22Rv1 (cell line): Measurements from ENCODE around the gene SCP2D1.

ENCODE experiments used
- H3K27ac ChIP-seq: fragments of 450-650 bp; 2 replicates; pipeline ENCODE4 v1.5.1; 2017
- ZFX ChIP-seq: fragments of 450-650 bp; IDR thresholded peaks from 2 replicates; pipeline ENCODE4 v1.6.1; 2017; ENCODE audit warnings: antibody characterized with exemption, borderline replicate concordance
- TF ChIP-seq, protein P1 (sequence below): fragments of 450-650 bp; IDR thresholded peaks from 2 replicates; pipeline ENCODE4 v1.5.1; 2017; ENCODE audit warnings: mild to moderate bottlenecking

The SCP2D1 gene

GRCh38 chr20:18837718-18838117 is 24.1 kb downstream of the SCP2D1 start:
- H3K27ac ChIP-seq: no peak overlapping the region
- no peak for TF ChIP-seq ZFX
- TF ChIP-seq, protein P1, sequence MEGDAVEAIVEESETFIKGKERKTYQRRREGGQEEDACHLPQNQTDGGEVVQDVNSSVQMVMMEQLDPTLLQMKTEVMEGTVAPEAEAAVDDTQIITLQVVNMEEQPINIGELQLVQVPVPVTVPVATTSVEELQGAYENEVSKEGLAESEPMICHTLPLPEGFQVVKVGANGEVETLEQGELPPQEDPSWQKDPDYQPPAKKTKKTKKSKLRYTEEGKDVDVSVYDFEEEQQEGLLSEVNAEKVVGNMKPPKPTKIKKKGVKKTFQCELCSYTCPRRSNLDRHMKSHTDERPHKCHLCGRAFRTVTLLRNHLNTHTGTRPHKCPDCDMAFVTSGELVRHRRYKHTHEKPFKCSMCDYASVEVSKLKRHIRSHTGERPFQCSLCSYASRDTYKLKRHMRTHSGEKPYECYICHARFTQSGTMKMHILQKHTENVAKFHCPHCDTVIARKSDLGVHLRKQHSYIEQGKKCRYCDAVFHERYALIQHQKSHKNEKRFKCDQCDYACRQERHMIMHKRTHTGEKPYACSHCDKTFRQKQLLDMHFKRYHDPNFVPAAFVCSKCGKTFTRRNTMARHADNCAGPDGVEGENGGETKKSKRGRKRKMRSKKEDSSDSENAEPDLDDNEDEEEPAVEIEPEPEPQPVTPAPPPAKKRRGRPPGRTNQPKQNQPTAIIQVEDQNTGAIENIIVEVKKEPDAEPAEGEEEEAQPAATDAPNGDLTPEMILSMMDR: no peak

- TF ChIP-seq, protein P1: no peak
- TF ChIP-seq ZFX: no peak
- no peak overlapping the region for H3K27ac ChIP-seq
These were observed 26.1 kb downstream of the SCP2D1 start for GRCh38 chr20:18839507-18840247.

DNA sequence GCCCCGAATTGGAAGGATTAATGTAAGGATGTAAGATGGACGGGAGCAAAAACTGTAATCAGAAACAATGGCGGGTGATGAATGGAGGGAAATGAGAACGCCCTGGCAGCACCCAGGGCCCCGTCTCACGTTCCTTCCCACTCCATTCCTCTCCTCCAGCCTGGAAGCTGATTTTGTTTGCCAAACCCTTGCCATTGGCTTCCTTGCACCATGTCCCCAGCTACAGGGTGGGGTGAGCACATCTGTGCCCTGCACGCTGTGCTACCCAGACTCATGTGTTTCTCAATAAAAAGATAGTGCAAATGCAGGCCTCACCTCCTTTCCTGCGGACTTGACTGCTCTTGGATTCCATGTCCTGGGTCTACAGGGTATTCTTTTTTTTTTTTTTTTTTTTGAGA is 26.7 kb downstream of the SCP2D1 start:
- TF ChIP-seq, protein P1: no peak
- TF ChIP-seq ZFX: no peak
- no peak overlapping the region for H3K27ac ChIP-seq

DNA sequence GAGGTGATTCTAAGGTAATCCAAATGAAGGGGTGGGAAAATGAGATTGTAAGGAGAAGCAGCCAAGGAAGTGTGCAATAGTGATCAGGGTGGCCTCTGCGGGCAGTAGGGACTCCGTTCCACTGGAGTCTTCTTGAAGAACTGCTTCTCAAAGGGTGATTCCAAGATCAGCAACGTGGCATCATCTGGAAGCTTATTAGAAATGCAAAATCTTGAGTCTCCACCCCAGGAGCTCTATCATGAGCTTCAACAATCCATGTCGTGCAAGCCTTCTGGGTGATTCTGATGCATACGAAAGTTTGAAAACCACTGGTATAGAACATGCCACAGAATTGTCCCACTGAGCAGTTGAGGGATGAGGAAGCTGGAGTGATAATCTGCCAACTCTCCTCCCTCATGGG is 31.4 kb downstream of the SCP2D1 start:
- no peak for TF ChIP-seq ZFX
- TF ChIP-seq, protein P1: no peak

DNA sequence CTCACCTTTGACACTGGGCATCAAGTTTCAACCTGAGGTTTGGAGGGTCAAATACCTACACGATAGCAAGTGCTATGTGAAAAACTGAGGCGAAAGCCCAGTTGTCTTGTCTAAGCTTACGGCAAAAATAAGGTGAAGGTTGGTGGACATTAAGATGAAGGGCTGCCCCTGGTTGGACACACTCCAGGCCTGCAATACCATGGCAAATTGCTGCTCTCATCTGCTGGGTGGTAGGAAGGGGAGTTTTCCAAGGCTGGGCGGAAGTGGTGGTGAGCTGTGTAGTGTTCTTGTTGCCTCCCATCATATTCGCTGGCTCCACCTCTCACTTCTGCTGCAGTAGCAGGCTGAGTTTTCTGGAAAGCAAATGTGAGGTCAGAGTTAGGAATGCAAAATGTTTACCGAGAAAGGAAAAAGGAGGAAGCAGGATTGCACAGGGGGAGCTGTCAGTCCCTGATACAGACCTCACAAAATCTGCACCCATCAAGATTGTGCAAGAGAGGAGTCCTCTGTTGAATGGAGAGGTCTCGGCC is 33.7 kb downstream of the SCP2D1 start:
- TF ChIP-seq, protein P1: no peak
- TF ChIP-seq ZFX: no peak
- H3K27ac ChIP-seq: no peak overlapping the region

More for the DNA sequence above, 31.4 kb downstream of the SCP2D1 start:
- H3K27ac ChIP-seq: no peak overlapping the region

GRCh38 chr20:18849131-18849530 is 35.5 kb downstream of the SCP2D1 start:
- TF ChIP-seq ZFX: no peak
- TF ChIP-seq, protein P1: no peak
- H3K27ac ChIP-seq: no peak overlapping the region

DNA sequence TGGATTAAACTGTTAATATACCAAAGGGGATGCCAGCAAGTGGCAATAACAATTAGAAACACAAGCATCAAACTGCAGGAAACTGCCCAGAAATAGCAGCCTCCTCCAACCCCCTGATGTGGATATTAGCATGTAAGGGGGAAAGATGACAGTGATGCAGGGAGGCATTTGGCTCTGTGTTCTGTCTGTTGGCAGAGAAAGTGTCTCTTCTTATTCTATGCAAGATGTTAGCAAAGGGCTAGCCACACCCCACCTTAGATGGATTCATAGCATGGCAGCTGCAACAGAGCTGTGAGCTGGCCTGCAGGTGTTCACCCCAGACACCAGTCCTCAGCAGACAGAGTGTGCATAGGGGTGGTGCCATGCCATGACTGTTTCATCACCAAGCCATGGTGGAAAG is 38.0 kb downstream of the SCP2D1 start:
- TF ChIP-seq, protein P1: no peak
- no peak for TF ChIP-seq ZFX
- H3K27ac ChIP-seq: no peak overlapping the region
